GM12878 (cell line): ENCODE measurements around the gene AGO4. TPM values are rescaled to one million over a fixed set of nuclear protein-coding genes. Genes with fewer than 3 reads are reported as not detected.

ENCODE experiments used
- ATAC-seq: fragments of 200-7000 bp; cut with Tn5 transposase; 3 replicates; pipeline ENCODE4 v1.9.1; 2020; ENCODE audit warnings: mild to moderate bottlenecking, moderate library complexity
- BruUV-seq: library from RNA; stranded (reverse); fragments of 400-500 nt; replicated peaks from 2 replicates; lab custom pipeline; 2021; lab: Mats Ljungman, UMichigan
- CTCF ChIA-PET: fragments of 300-600 bp; sonication (Branson Sonifier 250); formaldehyde crosslinking; extraction: SDS; loops from one replicate; lab custom pipeline; 2021; ENCODE audit warnings: inconsistent platforms; lab: Yijun Ruan, JAX
- POLR2A ChIA-PET: fragments of 350-600 bp; formaldehyde crosslinking; extraction: SDS; loops from one replicate; lab custom pipeline; 2021; ENCODE audit warnings: inconsistent platforms; lab: Charles Lee
- RAD21 ChIA-PET: fragments of 300-600 bp; sonication (Branson Sonifier 250); formaldehyde crosslinking; loops from one replicate; lab custom pipeline; 2023; ENCODE audit warnings: antibody characterized with exemption; ENCODE audit not compliant: unreplicated experiment; lab: Charles Lee
- SMC1A ChIA-PET: fragments of 300-600 bp; sonication (Branson Sonifier 250); formaldehyde crosslinking; loops from one replicate; lab custom pipeline; 2023; ENCODE audit not compliant: unreplicated experiment, uncharacterized antibody; lab: Charles Lee
- DNase-seq: peaks from one replicate; pipeline ENCODE4 v3.0.0-alpha.2; 2011; ENCODE audit warnings: low read depth, low spot score
- FAIRE-seq: peaks from 3 replicates; lab custom pipeline; 2011; peaks lifted over from hg19 to GRCh38; lab: Jason Lieb, UNC
- H2AFZ ChIP-seq: 2 replicates; pipeline ENCODE4 v1.6.0; 2011; ENCODE audit warnings: low read depth, low read length, control low read depth; ENCODE audit not compliant: control insufficient read depth
- H3K27ac ChIP-seq: 2 replicates; pipeline ENCODE4 v1.5.1; 2011; ENCODE audit warnings: control low read depth; ENCODE audit not compliant: control insufficient read depth, insufficient read depth
- H3K27me3 ChIP-seq, 2 experiments: replicated peaks in 1 of 2; 2 replicates each; pipeline versions ENCODE4 v1.6.0 to v1.6.1; 2011; ENCODE audit warnings: low read length in 1 of 2; ENCODE audit not compliant: control insufficient read depth in 2 of 2, insufficient read depth in 2 of 2
- H3K36me3 ChIP-seq, 2 experiments: 2 replicates each; pipeline ENCODE4 v1.5.1; 2011; ENCODE audit warnings: low read length in 1 of 2; ENCODE audit not compliant: control insufficient read depth in 2 of 2, insufficient read depth in 2 of 2
- H3K4me1 ChIP-seq: 2 replicates; pipeline ENCODE4 v1.6.1; 2011; ENCODE audit warnings: mild to moderate bottlenecking, low read length, moderate library complexity, mixed read lengths; ENCODE audit not compliant: control insufficient read depth, insufficient read depth
- H3K4me2 ChIP-seq: 2 replicates; pipeline ENCODE4 v1.6.0; 2011; ENCODE audit warnings: control low read depth; ENCODE audit not compliant: control insufficient read depth, insufficient read depth
- H3K4me3 ChIP-seq: fragments of 200-600 bp; sonication (generic); 2 replicates; pipeline ENCODE4 v1.5.1; 2016
- H3K79me2 ChIP-seq: 2 replicates; pipeline ENCODE4 v1.6.0; 2011; ENCODE audit warnings: low read length; ENCODE audit not compliant: control insufficient read depth, insufficient read depth
- H3K9ac ChIP-seq: 2 replicates; pipeline ENCODE4 v1.8.0; 2011; ENCODE audit warnings: low read length, control low read depth, mixed read lengths; ENCODE audit not compliant: control insufficient read depth, insufficient read depth
- H3K9me3 ChIP-seq: replicated peaks from 3 replicates; pipeline ENCODE4 v1.5.1; 2011; ENCODE audit warnings: mild to moderate bottlenecking, low read length; ENCODE audit not compliant: control insufficient read depth, insufficient read depth
- H4K20me1 ChIP-seq: 2 replicates; pipeline ENCODE4 v1.6.0; 2011; ENCODE audit not compliant: control insufficient read depth, insufficient read depth
- BCL11A ChIP-seq: IDR thresholded peaks from 2 replicates; pipeline ENCODE4 v1.6.1; 2011; ENCODE audit warnings: low read depth, low read length
- FOXK2 ChIP-seq: fragments of 450-650 bp; IDR thresholded peaks from 2 replicates; pipeline ENCODE4 v1.6.1; 2017; ENCODE audit warnings: mild to moderate bottlenecking, moderate library complexity
- LARP7 ChIP-seq: fragments of 450-650 bp; IDR thresholded peaks from 2 replicates; pipeline ENCODE4 v1.6.1; 2017; ENCODE audit warnings: mild to moderate bottlenecking
- MTA2 ChIP-seq: fragments of 450-650 bp; IDR thresholded peaks from 2 replicates; pipeline ENCODE4 v1.6.1; 2016; ENCODE audit warnings: low read depth, mild to moderate bottlenecking, moderate library complexity
- NFYA ChIP-seq: IDR thresholded peaks from 2 replicates; pipeline ENCODE4 v1.6.1; 2011; ENCODE audit warnings: low read depth, mild to moderate bottlenecking, low read length, improper control_type of control experiment, borderline replicate concordance
- POLR2A ChIP-seq: IDR thresholded peaks from 2 replicates; pipeline ENCODE4 v1.6.1; 2011; ENCODE audit warnings: low read depth, mild to moderate bottlenecking, low read length
- RB1 ChIP-seq: fragments of 450-650 bp; formaldehyde crosslinking; IDR thresholded peaks from 2 replicates; pipeline ENCODE4 v1.6.1; 2017; ENCODE audit warnings: mild to moderate bottlenecking, borderline replicate concordance
- RBBP5 ChIP-seq: fragments of 200-600 bp; sonication (generic); conservative IDR thresholded peaks from 2 replicates; pipeline ENCODE4 v1.6.1; 2016
- TAF1 ChIP-seq: IDR thresholded peaks from 2 replicates; pipeline ENCODE4 v1.6.1; 2011; ENCODE audit warnings: mild to moderate bottlenecking, low read depth, low read length, borderline replicate concordance
- WGBS: methylation state at CpG from one replicate; pipeline ENCODE4 v1.1.6; 2016; ENCODE audit warnings: low lambda C conversion rate; ENCODE audit not compliant: insufficient replicate concordance, insufficient coverage; ENCODE audit errors: missing lambda C conversion rate; 5-methylcytosine and 5-hydroxymethylcytosine counted together
- in situ Hi-C: fragments of 300-500 bp; cut with MboI; formaldehyde crosslinking; loops from 9 replicates; pipeline ENCODE4 v1.14.3; 2018; ENCODE audit warnings: mixed read lengths
- intact Hi-C: fragments of 100-400 bp; cut with micrococcal nuclease; formaldehyde crosslinking; loops from one replicate; pipeline ENCODE4 v1.14.2; 2022; ENCODE audit not compliant: unreplicated experiment
- polyA plus RNA-seq, 11 experiments: library from polyadenylated mRNA; depleted of rRNA in 4 of 11; unstranded in 6 of 11; stranded (reverse) in 5 of 11; fragments of >200 nt; fragmentation: Nextera tagmentation in 4 of 11; fragmentation: Illumina TruSeq in 1 of 11; extraction: Ambion mirVana in 4 of 11; extraction: Trizol in 1 of 11; gene quantifications; 1 replicate in 1 of 11; 2 replicates in 10 of 11; pipeline versions ENCODE4 v1.2.1 to v1.2.3, GENCODE V29; 2011 to 2016; ENCODE audit warnings: inconsistent platforms in 2 of 11, missing spikeins in 2 of 11, low read depth in 1 of 11
- total RNA-seq, 4 experiments: library from RNA; depleted of rRNA in 3 of 4; stranded (reverse); fragments of >200 nt in 3 of 4; fragmentation: Illumina TruSeq in 1 of 4; extraction: Trizol in 1 of 4; gene quantifications; 2 replicates each; pipeline versions ENCODE4 v1.2.1 to v1.2.3, GENCODE V29; 2013 to 2021
- TF ChIP-seq, protein P1 (sequence below): IDR thresholded peaks from 2 replicates; pipeline ENCODE4 v1.6.1; 2012; ENCODE audit warnings: low read depth, low read length, improper control_type of control experiment
- TF ChIP-seq, protein P2 (sequence below): fragments of 450-650 bp; IDR thresholded peaks from 2 replicates; pipeline ENCODE4 v1.6.1; 2017; ENCODE audit warnings: antibody characterized with exemption, mild to moderate bottlenecking, moderate library complexity
- TF ChIP-seq, protein P3 (sequence below): fragments of 450-650 bp; formaldehyde crosslinking; IDR thresholded peaks from 2 replicates; pipeline ENCODE4 v1.5.0; 2022; ENCODE audit warnings: mild to moderate bottlenecking, missing genetic modification characterization

Gene AGO4
- total and polyA plus RNA-seq, 10 of the 15 experiments (the other 5 are each of a cell fraction or from before 2014, with no cell fraction given) = 1.2 to 7.9 (median 3.2) TPM

DNA sequence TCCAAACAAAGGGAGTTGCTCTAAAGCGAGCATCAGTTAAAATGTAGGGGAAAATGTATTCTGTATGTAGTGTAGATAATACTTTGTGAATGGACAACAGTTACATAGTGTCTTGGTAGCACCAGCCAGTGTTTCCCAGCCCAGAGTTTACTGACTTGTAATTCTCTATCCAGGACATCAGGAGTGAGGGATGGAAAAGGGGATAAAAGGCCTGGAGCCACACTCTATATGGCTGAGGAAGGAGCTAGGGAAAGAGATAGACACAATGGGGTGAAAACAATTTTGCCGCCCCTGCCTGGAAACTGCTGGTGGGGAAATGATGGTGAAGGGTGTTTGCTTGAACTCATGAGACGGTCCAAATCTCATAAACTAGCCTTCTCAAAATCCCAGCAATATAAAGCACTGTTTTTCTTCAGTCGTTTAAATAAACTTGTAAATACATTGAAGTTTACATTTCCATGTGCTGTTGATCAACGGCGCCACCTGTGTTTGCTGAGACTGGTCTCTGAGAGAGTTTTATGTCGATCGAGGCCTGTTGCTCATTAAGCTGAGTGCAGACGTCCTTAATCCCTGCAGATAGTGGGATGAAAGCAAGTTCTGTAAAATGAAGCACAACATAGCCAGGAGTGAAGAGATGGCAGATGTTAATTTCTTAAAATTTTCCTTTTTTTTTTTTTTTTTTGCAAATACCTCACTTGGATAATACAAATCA lies 47.3 kb downstream of the AGO4 start:
- no peaks in the 10 kb centered on the region for H4K20me1 ChIP-seq
- H3K4me3 ChIP-seq = no peak overlapping the region
- no peak for TF ChIP-seq FOXK2
- no peak for TF ChIP-seq MTA2
- TF ChIP-seq LARP7 = no peak
- TF ChIP-seq, protein P1, sequence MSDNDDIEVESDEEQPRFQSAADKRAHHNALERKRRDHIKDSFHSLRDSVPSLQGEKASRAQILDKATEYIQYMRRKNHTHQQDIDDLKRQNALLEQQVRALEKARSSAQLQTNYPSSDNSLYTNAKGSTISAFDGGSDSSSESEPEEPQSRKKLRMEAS = no peak
- no peak for TF ChIP-seq RB1
- TF ChIP-seq, protein P2, sequence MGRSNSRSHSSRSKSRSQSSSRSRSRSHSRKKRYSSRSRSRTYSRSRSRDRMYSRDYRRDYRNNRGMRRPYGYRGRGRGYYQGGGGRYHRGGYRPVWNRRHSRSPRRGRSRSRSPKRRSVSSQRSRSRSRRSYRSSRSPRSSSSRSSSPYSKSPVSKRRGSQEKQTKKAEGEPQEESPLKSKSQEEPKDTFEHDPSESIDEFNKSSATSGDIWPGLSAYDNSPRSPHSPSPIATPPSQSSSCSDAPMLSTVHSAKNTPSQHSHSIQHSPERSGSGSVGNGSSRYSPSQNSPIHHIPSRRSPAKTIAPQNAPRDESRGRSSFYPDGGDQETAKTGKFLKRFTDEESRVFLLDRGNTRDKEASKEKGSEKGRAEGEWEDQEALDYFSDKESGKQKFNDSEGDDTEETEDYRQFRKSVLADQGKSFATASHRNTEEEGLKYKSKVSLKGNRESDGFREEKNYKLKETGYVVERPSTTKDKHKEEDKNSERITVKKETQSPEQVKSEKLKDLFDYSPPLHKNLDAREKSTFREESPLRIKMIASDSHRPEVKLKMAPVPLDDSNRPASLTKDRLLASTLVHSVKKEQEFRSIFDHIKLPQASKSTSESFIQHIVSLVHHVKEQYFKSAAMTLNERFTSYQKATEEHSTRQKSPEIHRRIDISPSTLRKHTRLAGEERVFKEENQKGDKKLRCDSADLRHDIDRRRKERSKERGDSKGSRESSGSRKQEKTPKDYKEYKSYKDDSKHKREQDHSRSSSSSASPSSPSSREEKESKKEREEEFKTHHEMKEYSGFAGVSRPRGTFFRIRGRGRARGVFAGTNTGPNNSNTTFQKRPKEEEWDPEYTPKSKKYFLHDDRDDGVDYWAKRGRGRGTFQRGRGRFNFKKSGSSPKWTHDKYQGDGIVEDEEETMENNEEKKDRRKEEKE = no peak
- TF ChIP-seq BCL11A = no peak
- TF ChIP-seq POLR2A = no peak
- TF ChIP-seq RBBP5 = no peak
- no peak for TF ChIP-seq TAF1
- TF ChIP-seq NFYA = no peak
- TF ChIP-seq, protein P3, sequence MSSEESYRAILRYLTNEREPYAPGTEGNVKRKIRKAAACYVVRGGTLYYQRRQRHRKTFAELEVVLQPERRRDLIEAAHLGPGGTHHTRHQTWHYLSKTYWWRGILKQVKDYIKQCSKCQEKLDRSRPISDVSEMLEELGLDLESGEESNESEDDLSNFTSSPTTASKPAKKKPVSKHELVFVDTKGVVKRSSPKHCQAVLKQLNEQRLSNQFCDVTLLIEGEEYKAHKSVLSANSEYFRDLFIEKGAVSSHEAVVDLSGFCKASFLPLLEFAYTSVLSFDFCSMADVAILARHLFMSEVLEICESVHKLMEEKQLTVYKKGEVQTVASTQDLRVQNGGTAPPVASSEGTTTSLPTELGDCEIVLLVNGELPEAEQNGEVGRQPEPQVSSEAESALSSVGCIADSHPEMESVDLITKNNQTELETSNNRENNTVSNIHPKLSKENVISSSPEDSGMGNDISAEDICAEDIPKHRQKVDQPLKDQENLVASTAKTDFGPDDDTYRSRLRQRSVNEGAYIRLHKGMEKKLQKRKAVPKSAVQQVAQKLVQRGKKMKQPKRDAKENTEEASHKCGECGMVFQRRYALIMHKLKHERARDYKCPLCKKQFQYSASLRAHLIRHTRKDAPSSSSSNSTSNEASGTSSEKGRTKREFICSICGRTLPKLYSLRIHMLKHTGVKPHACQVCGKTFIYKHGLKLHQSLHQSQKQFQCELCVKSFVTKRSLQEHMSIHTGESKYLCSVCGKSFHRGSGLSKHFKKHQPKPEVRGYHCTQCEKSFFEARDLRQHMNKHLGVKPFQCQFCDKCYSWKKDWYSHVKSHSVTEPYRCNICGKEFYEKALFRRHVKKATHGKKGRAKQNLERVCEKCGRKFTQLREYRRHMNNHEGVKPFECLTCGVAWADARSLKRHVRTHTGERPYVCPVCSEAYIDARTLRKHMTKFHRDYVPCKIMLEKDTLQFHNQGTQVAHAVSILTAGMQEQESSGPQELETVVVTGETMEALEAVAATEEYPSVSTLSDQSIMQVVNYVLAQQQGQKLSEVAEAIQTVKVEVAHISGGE (CRISPR knock-in tag) = no peak
- FAIRE-seq (no peak), DNase-seq (no peak), ATAC-seq (no peak)
- H3K79me2 ChIP-seq = no peaks in the 10 kb centered on the region
- intact Hi-C loops = loop anchor here (5.0 kb wide), 1 partner anchor 232 kb away; the partner anchor contains the start of gene ADPRS
- no peak overlapping the region for H3K27ac ChIP-seq
- H3K4me2 ChIP-seq = no peak overlapping the region
- ChIA-PET RAD21 (no interaction called here), SMC1A (no interaction called here), CTCF (interaction anchor here (0.6 to 1.2 kb wide), 3 partner anchors 80 to 243 kb away, joined by 3 read pairs; partner anchors contain the start of gene CLSPN), POLR2A (no interaction called here)
- H3K4me1 ChIP-seq = no peaks in the 10 kb centered on the region
- no peaks in the 10 kb centered on the region for H3K36me3 ChIP-seq
- in situ Hi-C loops = no loop called here
- no peak overlapping the region for H2AFZ ChIP-seq
- H3K27me3 ChIP-seq = no peaks in the 10 kb centered on the region
- H3K9ac ChIP-seq = no peak overlapping the region
- no peaks in the 10 kb centered on the region for H3K9me3 ChIP-seq
- 90% methylated on average over 9 of the region's 9 CpGs for WGBS
- BruUV-seq = no TSS peak
